GF-D8 (cell line): ENCODE measurements around the gene CEACAM16.
"Not testable (repeated sequence)": the region's sequence is repeated elsewhere in the genome, so short reads cannot be mapped to it uniquely, and the experiment has no call there.

Experiments
- DNase-seq: peaks from one replicate; lab custom pipeline; 2025; lab: John Stamatoyannopoulos, UW

CEACAM16 gene

GRCh38 chr19:44677019-44677811 is 21.7 kb upstream of the CEACAM16 start:
- DNase-seq: no peak

DNA sequence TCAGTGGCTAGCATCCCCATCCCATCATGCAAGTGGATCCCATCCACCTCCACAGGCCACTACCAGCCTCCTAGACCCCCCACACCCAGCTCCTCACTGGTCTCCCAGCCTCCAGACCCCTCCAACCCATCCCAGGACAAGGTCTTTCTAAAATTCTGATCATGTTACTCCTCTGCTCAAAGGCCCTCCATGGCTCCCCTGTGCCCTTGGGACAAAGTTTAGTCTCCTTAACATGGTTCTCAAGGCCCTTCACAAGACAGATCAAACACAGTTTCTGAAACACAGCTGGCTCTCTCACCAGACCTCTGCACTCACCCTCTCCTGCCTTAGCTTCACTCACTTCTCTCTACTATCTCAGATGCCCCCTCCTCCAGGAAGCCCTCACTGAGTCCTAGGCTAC is 18.4 kb upstream of the CEACAM16 start:
- no peak for DNase-seq

GRCh38 chr19:44681992-44682790 is 16.8 kb upstream of the CEACAM16 start:
- DNase-seq: no peak

- DNase-seq: no peak
These were observed 16.1 kb upstream of the CEACAM16 start for GRCh38 chr19:44682807-44683206.

DNA sequence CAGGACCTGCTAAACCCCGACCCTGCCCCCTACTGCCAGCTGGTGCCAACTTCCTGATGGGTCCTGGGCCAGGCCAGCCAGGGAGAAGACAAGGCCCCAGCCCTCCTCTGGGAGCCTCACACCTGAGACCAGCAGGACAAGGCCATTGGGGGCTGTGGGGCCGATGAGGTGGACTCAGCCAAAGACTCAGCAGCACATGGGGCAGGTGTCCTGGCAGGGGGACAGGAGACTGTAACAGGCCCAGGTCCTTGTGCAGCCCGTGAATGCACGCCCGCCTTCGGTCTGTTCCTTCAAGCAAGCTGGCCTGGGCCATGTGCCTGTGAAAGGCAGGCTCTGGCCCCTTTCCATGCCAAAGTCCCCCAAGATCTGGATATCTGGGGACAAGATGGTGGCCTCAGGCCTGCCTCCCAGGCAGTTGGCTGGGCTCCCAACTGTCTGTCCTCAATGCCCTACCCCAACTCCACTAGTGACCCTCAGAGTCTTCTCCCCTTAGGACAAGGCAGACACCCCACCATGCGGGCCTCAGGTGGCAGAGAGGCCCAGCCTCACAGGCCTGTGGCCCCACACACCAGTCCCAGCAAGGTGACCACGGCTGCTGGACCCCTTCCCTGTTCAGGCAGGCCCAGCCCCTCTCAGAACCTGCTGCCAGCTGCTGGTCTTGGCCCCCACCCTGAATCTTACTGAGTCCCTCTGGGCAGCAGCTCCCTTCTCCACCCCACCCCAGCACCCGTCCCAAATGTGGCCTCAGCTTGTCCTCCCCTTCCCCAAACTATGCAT is 15.3 kb upstream of the CEACAM16 start:
- DNase-seq: no peak

DNA sequence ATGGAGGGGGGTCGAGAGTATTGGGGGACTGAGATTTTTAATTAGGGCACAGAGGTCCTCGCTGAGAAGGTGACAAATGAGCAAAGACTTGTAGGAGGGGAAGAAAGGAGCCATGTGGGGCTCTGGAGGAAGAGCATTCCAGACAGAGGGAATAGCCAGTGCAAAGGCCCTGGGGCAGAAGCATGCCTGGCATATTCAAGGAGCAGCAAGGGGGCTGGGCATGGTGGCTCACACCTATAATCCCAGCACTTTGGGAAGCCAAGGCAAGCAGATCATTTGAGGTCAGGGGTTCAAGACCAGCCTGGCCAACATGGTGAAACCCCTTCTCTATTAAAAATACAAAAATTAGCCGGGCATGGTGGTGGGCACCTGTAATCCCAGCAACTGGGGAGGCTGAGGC is 14.6 kb upstream of the CEACAM16 start:
- DNase-seq: not testable (repeated sequence)

GRCh38 chr19:44684892-44685863 is 13.8 kb upstream of the CEACAM16 start:
- DNase-seq: no peak

DNA sequence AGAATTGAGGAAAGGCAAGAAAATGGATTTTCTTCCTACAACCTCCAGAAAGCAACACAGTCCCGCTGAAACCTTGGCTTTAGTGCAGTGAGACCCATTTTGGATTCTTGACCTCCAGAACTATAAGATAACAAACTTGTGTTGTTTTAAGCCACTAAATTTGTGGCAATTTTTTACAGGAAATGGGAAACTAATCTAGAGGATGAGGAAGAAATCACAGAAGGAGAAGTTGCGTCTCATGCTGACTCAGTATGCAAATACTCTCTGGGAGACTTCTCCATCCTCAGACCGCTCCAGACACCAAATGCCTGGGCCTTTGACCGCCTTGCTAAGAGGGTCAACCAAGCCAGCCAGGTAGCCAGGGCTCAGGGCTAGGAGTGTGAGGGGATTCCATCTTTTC is 13.1 kb upstream of the CEACAM16 start:
- no peak for DNase-seq

DNA sequence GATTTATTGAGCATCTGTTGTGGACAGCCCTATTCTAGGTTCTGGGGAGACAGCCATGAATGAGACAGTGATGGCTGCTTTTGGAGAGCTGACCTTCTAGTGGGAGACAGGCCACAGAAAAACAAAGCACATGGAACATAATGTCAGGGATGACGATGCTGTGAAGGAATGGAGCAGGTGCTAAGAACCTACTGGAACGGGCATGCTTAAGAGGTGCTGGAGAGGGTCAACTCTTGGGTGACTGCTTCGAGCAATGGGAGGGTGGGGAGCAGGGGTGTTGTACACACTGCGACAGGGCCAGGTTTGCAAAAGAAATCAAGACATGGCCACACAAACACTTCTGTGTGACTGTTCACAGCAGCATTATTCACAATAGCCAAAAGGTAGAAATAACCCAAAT is 12.1 kb upstream of the CEACAM16 start:
- DNase-seq: no peak

DNA sequence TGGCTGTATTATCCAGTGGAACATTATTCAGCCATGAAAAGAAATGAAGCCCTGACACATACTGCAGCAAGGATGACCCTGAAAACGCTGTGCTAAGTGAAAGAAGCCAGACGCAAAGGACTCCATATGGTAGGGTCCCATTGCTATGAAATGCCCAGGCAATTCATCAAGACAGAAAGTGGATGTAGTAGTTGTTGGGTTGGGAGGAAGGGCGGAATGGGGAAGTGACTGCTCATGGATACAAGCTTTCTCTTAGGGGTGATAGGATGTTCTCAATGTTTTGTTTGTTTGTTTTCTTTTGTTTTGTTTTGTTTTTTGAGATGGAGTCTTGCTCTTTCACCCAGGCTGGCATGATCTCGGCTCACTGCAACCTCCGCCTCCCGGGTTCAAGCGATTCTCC is 11.1 kb upstream of the CEACAM16 start:
- no peak for DNase-seq

DNA sequence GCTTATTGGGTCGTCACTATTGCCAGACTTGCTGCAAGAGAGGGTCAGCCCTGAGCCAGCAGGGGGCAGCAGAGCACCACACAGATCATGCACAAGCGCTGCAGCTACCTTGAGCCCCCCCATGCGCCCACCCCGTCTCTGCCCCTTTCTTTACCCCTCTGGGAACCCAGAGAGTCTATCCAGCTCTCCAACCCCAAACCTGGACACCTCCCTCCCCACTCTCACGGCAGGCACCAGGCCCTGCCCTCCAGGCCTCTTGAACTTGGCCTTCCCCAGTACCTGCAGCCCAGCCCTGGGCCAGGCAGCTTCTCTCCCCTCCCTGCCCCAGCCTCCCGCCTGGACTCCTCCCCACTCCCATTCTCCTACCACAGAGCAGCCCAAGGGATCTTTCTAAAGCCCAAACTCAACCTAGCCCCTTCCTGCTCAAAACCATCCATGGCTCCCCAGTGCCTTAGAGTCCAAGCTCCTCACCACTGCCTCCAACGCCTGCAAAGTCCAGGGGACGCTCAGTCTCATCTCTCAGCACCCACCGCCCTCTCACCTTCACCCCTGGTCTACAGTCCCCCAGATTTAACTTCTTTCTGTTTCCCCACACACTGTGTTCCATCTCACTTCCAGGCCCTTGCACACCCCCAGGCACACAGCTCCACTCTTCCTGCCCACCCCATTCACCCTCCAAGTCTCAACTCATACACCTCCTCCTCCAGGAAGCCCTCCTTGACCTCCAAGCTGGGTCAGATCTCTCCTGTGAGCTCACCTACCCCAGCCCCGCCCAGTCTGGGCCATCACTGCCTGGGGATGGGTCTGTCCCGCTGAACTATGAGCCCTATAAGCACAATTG is 9.4 kb upstream of the CEACAM16 start:
- DNase-seq: no peak

DNA sequence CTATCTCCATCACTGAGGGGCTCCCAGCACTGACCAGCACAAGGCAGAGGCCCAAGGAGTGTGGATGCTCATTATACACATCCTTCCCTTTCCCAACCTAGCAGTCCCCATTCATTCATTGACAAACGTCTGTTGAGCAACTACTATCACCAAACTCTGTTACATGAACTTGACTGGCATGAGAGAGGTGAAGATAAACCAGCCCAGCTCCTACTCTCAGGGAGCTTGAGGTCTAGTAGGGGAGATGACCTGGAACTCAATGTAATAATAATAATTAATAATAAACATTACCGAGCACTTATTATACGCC is 8.9 kb upstream of the CEACAM16 start:
- DNase-seq: no peak

- DNase-seq: no peak
These were observed 6.6 kb upstream of the CEACAM16 start for GRCh38 chr19:44692379-44692721.

DNA sequence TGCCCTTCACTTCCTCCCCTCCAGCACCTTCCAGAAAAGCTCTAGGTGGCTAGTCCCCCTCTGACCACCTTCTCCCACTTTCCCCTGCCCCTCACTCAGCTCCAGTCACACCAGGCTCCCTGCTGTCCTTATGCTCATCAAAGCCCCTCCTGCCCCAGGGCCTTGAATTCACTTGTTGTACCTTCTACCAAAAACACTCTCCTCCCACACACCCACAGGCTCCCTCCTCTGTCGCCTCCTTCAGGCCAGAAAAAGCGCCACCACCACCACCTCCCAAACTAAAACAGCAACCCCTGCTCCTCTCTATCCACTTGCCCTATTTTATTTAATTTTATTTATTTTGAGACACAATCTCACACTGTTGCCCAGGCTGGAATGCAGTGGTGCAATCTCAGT is 4.8 kb upstream of the CEACAM16 start:
- no peak for DNase-seq

DNA sequence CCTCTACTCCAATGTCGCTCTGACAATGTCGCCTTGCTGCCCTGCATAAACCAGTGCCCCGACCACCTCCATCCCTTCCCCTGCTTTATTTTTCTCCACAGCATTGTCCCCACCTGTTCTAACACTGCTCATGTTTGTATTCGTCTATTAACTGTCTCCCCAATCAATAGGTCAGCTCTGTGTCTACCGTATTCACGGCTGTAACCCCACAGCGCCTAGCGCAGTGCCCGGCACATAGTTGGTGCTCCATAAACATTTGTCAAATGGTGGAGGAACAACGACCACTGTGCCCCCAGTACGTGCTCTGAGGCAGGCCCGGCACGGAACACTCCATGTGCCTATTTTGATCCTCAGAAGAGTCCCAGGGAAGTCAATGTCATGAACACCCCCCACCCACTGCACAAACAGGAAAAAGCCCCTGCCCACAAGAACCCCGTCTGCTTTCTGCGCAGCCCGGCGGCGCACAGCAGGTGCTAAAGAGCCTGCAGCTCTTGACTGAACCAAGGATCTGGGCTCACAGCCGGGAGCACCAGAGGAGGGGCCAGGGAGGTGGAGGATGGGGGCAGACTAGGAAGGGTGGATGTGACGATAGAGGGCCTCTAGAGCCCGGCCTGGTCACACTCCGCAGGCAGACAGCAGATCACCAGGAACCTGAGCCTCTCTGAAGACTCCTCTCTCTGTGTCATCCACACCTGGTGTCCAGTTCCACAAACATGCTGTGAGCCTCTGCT is 1.8 kb upstream of the CEACAM16 start:
- no peak for DNase-seq

DNA sequence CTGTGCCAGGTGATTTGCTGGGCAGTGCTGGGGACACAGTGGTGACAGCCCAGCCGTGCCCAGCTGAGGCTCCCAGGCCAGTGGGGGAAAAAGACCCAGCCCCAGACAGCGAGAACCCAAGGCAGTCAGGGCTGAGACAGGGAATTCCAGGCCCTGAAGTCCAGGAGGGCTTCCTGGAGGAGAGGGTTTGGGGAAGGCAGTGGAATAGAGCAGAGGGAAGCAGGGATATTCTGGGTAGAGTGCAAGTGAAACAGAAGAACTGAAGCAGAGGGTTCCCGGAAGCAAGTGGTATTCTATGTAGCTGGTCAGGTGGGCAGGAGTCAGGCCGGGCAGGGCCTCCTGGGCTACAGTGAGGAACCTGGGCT is 1.3 kb upstream of the CEACAM16 start:
- DNase-seq: no peak

GRCh38 chr19:44700547-44700946 is 1.6 kb downstream of the CEACAM16 start:
- no peak for DNase-seq

DNA sequence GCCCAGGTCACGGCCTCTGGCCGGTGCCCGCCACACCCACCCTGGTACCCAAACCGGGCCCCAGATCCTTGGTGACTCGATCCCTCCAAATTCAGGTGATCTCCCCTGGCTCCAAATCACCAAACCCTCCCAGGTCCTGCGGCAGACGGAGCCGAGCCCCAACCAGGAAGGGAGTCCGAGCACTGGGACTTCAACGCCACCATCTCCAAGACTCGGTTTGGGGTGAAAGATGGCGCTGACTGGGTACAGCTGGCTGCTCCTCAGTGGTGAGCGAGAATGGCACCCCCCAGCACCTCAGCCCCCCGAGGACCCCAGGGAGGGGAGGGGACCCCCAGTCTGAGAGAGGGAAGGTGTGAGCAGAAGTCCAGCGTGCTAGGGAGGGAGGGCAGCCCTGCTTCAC is 2.3 kb downstream of the CEACAM16 start:
- DNase-seq: no peak

DNA sequence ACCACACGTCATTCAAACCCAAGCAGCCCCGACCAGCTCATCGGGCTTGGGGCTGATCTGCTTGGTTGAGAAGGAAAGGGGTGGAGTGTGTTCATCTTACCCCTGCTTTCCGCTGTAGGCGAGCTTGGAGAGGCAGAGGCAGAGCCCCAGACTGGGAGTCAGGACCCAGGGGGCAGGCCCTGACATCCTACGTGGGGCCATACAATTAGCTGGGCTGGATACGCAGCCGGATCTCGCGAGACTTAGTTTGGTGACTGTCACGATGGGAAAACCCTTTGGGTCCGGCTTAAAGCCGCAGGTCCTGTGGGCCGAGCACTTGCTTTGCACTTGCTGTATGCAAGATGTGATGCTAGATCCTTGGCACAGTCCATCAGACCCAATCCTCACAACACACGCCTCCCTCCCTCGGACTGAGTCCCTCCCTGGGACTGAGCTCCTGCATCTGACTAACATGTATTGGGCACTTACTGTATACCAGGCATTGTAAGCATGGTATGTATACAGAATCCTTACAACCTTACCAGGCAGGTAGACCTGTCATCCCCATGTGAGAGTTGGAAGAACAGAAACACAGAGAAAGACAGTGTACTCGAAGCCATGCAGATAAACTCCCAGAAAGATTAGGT is 3.7 kb downstream of the CEACAM16 start:
- no peak for DNase-seq
